PC-3 (cell line): ENCODE data around the gene KRTAP10-2. TPM values are rescaled to one million over a fixed set of nuclear protein-coding genes. Genes with fewer than 3 reads are reported as not detected.
"Not testable (repeated sequence)": the region's sequence is repeated elsewhere in the genome, so short reads cannot be mapped to it uniquely, and the experiment has no call there.

Source experiments
- ATAC-seq: fragments of 200-7000 bp; cut with Tn5 transposase; 2 replicates; pipeline ENCODE4 v1.9.1; 2020; ENCODE audit warnings: mild to moderate bottlenecking, moderate library complexity
- BruUV-seq: library from RNA; stranded (reverse); fragments of 400-500 nt; replicated peaks from 2 replicates; lab custom pipeline; 2021; lab: Mats Ljungman, UMichigan
- CTCF ChIA-PET: fragments of 300-600 bp; sonication (Branson Sonifier 250); formaldehyde crosslinking; loops from one replicate; lab custom pipeline; 2022; ENCODE audit warnings: antibody characterized with exemption; lab: Charles Lee
- POLR2A ChIA-PET: fragments of 300-600 bp; sonication (Branson Sonifier 250); formaldehyde crosslinking; loops from one replicate; lab custom pipeline; 2022; ENCODE audit warnings: antibody characterized with exemption; ENCODE audit not compliant: unreplicated experiment; lab: Charles Lee
- DNase-seq: peaks from one replicate; pipeline ENCODE4 v3.0.0-alpha.2; 2015
- H2AFZ ChIP-seq: fragments of 300-600 bp; sonication (generic); 2 replicates; pipeline ENCODE4 v1.6.0; 2016; ENCODE audit warnings: antibody characterized with exemption, low read length
- H3F3A ChIP-seq: fragments of 300-600 bp; sonication (generic); one replicate; pipeline ENCODE4 v1.6.0; 2017; ENCODE audit warnings: antibody characterized with exemption, low read length, control low read depth, mild to moderate bottlenecking; ENCODE audit not compliant: unreplicated experiment
- H3K27ac ChIP-seq: fragments of 300-600 bp; sonication (generic); 2 replicates; pipeline ENCODE4 v1.5.1; 2016; ENCODE audit warnings: mild to moderate bottlenecking, low read length
- H3K27me3 ChIP-seq: fragments of 300-600 bp; sonication (generic); 2 replicates; pipeline ENCODE4 v1.6.1; 2016; ENCODE audit warnings: low read length, mixed read lengths
- H3K36me3 ChIP-seq: fragments of 300-600 bp; sonication (generic); 2 replicates; pipeline ENCODE4 v1.6.1; 2016; ENCODE audit warnings: low read depth, mixed run types, low read length, mixed read lengths
- H3K4me1 ChIP-seq: fragments of 300-600 bp; sonication (generic); 2 replicates; pipeline ENCODE4 v1.5.1; 2016; ENCODE audit warnings: low read length; ENCODE audit not compliant: insufficient read depth
- H3K4me2 ChIP-seq: fragments of 300-600 bp; sonication (generic); 2 replicates; pipeline ENCODE4 v1.6.0; 2016; ENCODE audit warnings: low read length
- H3K4me3 ChIP-seq: fragments of 300-600 bp; sonication (generic); 2 replicates; pipeline ENCODE4 v1.5.1; 2016; ENCODE audit warnings: mild to moderate bottlenecking, low read length, mixed read lengths
- H3K79me2 ChIP-seq: fragments of 300-600 bp; sonication (generic); 2 replicates; pipeline ENCODE4 v1.6.1; 2017; ENCODE audit warnings: low read length, mixed read lengths
- H3K9ac ChIP-seq: fragments of 300-600 bp; sonication (generic); 2 replicates; pipeline ENCODE4 v1.6.0; 2016; ENCODE audit warnings: mild to moderate bottlenecking, low read length
- H3K9me2 ChIP-seq: fragments of 300-600 bp; sonication (generic); replicated peaks from 2 replicates; pipeline ENCODE4 v1.6.1; 2016; ENCODE audit warnings: mixed run types, low read length, mixed read lengths
- H3K9me3 ChIP-seq: fragments of 300-600 bp; sonication (generic); 2 replicates; pipeline ENCODE4 v1.6.1; 2016; ENCODE audit warnings: low read length, mixed read lengths
- H4K20me1 ChIP-seq: fragments of 300-600 bp; sonication (generic); 2 replicates; pipeline ENCODE4 v1.6.1; 2016; ENCODE audit warnings: low read length, mixed read lengths
- EZH2 ChIP-seq: fragments of 300-600 bp; sonication (generic); IDR thresholded peaks from one replicate; pipeline ENCODE4 v1.6.1; 2017; ENCODE audit warnings: antibody characterized with exemption, mild to moderate bottlenecking, low read length; ENCODE audit not compliant: unreplicated experiment
- EZH2phosphoT487 ChIP-seq: fragments of 300-600 bp; sonication (generic); IDR thresholded peaks from 2 replicates; pipeline ENCODE4 v1.6.1; 2018; ENCODE audit warnings: mild to moderate bottlenecking, antibody characterized with exemption, low read length, borderline replicate concordance
- intact Hi-C: fragments of 100-400 bp; cut with micrococcal nuclease; formaldehyde crosslinking; loops from 2 replicates; pipeline ENCODE4 v1.9.0; 2023
- total RNA-seq: library from RNA; depleted of rRNA; stranded (reverse); fragments of >200 nt; gene quantifications from 2 replicates; pipeline ENCODE4 v1.2.3, GENCODE V29; 2014
- TF ChIP-seq, protein P1 (sequence below): fragments of 300-600 bp; sonication (generic); conservative IDR thresholded peaks from 2 replicates; pipeline ENCODE4 v1.5.1; 2017; ENCODE audit warnings: antibody characterized with exemption, low read depth, mild to moderate bottlenecking, low read length

Gene KRTAP10-2
- total RNA-seq, 1 experiment from 2014 or later, result not detected

- ChIA-PET CTCF (no interaction called here), POLR2A (no interaction called here)
- Histone ChIP-seq H3F3A (no peaks in the 10 kb centered on the region), H3K9me3 (no peaks in the 10 kb centered on the region), H3K36me3 (no peaks in the 10 kb centered on the region), H3K9me2 (no peaks in the 10 kb centered on the region), H3K79me2 (no peaks in the 10 kb centered on the region), H3K4me3 (no peak within 1 kb of the TSS), H3K4me1 (no peaks in the 10 kb centered on the region), H2AFZ (no peak within 1 kb of the TSS), H3K9ac (no peak within 1 kb of the TSS), H3K27ac (no peak within 1 kb of the TSS), H4K20me1 (no peaks in the 10 kb centered on the region), H3K27me3 (no peaks in the 10 kb centered on the region), H3K4me2 (no peak within 1 kb of the TSS)
- TF ChIP-seq EZH2, result no peak
- TF ChIP-seq, protein P1, sequence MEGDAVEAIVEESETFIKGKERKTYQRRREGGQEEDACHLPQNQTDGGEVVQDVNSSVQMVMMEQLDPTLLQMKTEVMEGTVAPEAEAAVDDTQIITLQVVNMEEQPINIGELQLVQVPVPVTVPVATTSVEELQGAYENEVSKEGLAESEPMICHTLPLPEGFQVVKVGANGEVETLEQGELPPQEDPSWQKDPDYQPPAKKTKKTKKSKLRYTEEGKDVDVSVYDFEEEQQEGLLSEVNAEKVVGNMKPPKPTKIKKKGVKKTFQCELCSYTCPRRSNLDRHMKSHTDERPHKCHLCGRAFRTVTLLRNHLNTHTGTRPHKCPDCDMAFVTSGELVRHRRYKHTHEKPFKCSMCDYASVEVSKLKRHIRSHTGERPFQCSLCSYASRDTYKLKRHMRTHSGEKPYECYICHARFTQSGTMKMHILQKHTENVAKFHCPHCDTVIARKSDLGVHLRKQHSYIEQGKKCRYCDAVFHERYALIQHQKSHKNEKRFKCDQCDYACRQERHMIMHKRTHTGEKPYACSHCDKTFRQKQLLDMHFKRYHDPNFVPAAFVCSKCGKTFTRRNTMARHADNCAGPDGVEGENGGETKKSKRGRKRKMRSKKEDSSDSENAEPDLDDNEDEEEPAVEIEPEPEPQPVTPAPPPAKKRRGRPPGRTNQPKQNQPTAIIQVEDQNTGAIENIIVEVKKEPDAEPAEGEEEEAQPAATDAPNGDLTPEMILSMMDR, result no peak
- no TSS peak for BruUV-seq
- no peak for ATAC-seq
- DNase-seq, result no peak
- intact Hi-C loops, result no loop called here
Observed at GRCh38 chr21:44558695-44559094, 7.4 kb upstream of the KRTAP10-2 start, which contains the start of gene KRTAP10-3. TSS of gene KRTAP10-3 (minus strand) at chr21:44558795. CDS start at chr21:44558715, 80 bp downstream.

GRCh38 chr21:44558329-44558675 is 7.0 kb upstream of the KRTAP10-2 start:
- H3K9ac ChIP-seq, CTCF ChIA-PET, H3K27me3 ChIP-seq: not testable (repeated sequence)

GRCh38 chr21:44557491-44558328 is 6.4 kb upstream of the KRTAP10-2 start:
- H3K27me3 ChIP-seq, result no peaks in the 10 kb centered on the region
- no peak overlapping the region for H3K4me2 ChIP-seq
- no peak overlapping the region for H3K4me3 ChIP-seq
- no peaks in the 10 kb centered on the region for H3K9me3 ChIP-seq
- no peak overlapping the region for H3K9ac ChIP-seq
- TF ChIP-seq, protein P1, result no peak
- TF ChIP-seq EZH2phosphoT487 (no peak), EZH2 (no peak)
- CTCF ChIA-PET, result no interaction called here
- no peaks in the 10 kb centered on the region for H3K36me3 ChIP-seq
- no TSS peak for BruUV-seq
- no peak for DNase-seq
- intact Hi-C loops, result no loop called here
- POLR2A ChIA-PET, result no interaction called here
- no peak overlapping the region for H2AFZ ChIP-seq
- no peaks in the 10 kb centered on the region for H3F3A ChIP-seq
- H3K4me1 ChIP-seq, result no peaks in the 10 kb centered on the region
- no peak overlapping the region for H3K27ac ChIP-seq
- H3K79me2 ChIP-seq, result no peaks in the 10 kb centered on the region
- no peaks in the 10 kb centered on the region for H3K9me2 ChIP-seq
- ATAC-seq, result no peak
- H4K20me1 ChIP-seq, result no peaks in the 10 kb centered on the region

More at GRCh38 chr21:44558329-44558675, 7.0 kb upstream of the KRTAP10-2 start:
- H2AFZ ChIP-seq, H3K4me1 ChIP-seq, H3K9me2 ChIP-seq, H3K36me3 ChIP-seq, H4K20me1 ChIP-seq, BruUV-seq, ATAC-seq, H3F3A ChIP-seq, H3K4me2 ChIP-seq, DNase-seq, POLR2A ChIA-PET, H3K79me2 ChIP-seq, H3K9me3 ChIP-seq, intact Hi-C loops, H3K4me3 ChIP-seq, H3K27ac ChIP-seq: not testable (repeated sequence)
